ENCODE measurements around the gene PCSK4. TPM values are rescaled to one million over a fixed set of nuclear protein-coding genes. Genes with fewer than 3 reads are reported as not detected.

The PCSK4 gene
- polyA plus RNA-seq, 4 donors, result 4.5 to 13.0 (median 8.8) TPM

DNA sequence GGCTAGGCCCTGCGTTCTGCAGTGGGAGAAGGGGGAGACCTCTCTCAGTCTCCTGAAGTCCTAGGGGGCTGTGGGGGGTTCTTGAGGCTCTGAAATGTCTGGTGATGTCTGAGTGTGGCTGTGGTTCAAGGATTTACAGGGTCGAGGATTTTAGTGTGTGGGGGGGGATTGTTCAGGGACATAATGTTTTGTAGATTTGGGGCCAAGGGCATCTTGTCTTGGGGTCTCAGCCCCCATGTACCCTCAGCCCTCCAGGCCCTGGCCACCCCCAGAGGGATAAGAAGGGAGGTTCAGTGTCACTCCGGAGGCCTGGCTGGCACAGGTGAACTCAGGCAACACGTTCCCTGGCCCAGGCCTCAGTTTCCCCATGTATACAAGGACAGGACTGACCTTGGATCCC is 42.6 kb downstream of the PCSK4 start:
- H3K27me3 ChIP-seq (ENCODE audit: control insufficient read depth in 3 of 3, insufficient read depth in 3 of 3, low read length in 3 of 3), result peaks cover 18 to 70% (median 49%) of the 10 kb centered on the region in 3 donors
- DNase-seq (no peak), FAIRE-seq (no peak)
- H3K9me3 ChIP-seq (ENCODE audit: control insufficient read depth in 2 of 2, insufficient read depth in 1 of 2, low read depth in 1 of 2, low read length in 1 of 2), result no peaks in the 10 kb centered on the region
- H3K4me1 ChIP-seq (ENCODE audit: control insufficient read depth in 3 of 3, insufficient read depth in 2 of 3, low read depth in 1 of 3, low read length in 2 of 3), result peaks cover 0 to 21% (median 2%) of the 10 kb centered on the region in 3 donors
- H3K36me3 ChIP-seq (ENCODE audit: control insufficient read depth in 3 of 3, insufficient read depth in 2 of 3, low read depth in 1 of 3, low read length in 3 of 3), result peaks cover 0 to 10% (median under 1%) of the 10 kb centered on the region in 3 donors
- H3K4me3 ChIP-seq (ENCODE audit: low read depth in 1 of 3, low read length in 3 of 3), result no peak overlapping the region
- 10 to 23% (median 19%) methylated on average over 4 of the region's 4 CpGs for WGBS, 3 donors
- H3K27ac ChIP-seq (ENCODE audit: low read depth in 1 of 3, low read length in 2 of 3), result no peak overlapping the region

DNA sequence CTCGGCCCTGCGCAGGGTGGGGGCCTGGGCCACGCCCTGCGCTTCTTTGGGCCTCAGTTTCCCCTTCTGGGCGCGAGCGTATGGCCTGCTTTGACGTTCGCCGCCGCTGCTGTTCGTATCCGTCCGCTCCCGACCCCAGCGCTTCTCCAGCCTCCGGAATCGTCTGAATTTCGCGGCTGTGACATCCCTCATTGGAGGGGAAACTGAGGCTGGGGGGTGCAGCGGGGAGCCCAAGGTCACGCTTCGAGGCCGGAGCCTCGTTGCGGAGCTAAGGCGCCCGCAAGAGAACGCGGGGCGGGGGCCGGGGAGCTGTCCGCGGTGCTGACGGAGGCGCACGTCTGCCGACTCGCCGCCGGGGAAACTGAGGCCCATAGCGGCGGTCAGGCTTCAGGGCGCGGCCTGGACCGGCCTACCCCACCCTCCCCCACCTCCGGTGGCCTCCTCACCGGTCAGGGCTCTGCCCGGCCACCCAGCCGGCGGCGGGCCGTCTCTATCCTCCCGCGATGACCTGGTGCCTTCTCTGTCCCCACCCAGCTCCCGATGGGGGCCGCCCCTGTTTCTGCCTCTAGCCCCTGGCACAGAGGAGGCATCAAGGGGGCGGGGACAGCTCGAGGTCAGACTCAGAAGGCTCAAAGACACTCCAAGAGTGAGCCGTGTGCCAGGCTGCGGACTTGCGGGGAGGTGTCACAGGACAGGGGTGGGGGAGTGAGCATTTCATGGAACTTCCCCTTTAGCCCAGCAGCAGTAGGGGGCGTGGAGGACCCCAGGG is 43.3 kb downstream of the PCSK4 start:
- H3K4me3 ChIP-seq (ENCODE audit: low read depth in 1 of 3, low read length in 3 of 3), result no peak overlapping the region

DNA sequence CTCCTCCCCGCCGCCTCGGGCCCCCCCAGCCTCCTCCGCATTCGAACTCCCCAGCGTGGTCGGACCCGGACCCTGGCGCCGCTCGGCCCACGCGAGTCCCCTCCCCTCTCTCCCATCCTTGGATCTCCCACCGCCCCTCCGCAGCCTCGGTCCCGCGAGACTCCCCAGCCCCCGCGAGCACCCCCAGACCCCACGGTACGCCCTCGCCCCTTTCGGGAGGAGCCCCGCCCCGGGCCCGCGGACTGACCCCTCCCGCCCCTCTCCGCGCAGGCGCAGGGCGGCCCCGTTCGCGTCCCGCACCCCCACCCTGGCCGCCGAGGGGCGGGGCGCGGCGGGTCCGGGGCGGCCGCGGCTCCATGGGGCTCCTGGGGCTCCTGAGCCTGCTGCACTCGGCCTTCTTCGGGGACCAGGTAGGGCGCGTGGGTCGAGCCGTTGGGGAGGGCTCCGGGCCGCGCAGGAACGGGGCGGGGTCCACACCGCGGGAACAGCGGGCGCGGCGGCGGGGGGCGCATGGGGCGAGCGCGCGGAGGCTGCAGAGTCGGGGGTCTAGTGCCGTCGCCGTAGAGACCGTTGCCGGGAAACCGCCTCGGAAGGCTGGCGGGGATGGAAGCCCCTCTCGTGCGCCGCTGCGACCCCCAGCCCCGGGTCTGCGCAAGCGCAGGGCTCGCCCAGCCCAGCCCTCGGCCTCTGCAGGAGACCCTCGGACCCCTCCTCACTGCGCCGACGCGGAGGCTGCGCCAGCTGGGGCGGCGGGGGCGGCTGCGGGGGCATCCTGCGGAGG is 44.0 kb downstream of the PCSK4 start:
- Histone ChIP-seq H3K27me3 (ENCODE audit: control insufficient read depth in 3 of 3, insufficient read depth in 3 of 3, low read length in 3 of 3) (peaks cover 7 to 56% (median 40%) of the 10 kb centered on the region in 3 donors), H3K4me1 (ENCODE audit: control insufficient read depth in 3 of 3, insufficient read depth in 2 of 3, low read depth in 1 of 3, low read length in 2 of 3) (peaks cover 0 to 21% (median 2%) of the 10 kb centered on the region in 3 donors), H3K4me3 (ENCODE audit: low read depth in 1 of 3, low read length in 3 of 3) (peak overlapping the region; percentile 12 to 39 (median 19)), H3K27ac (ENCODE audit: low read depth in 1 of 3, low read length in 2 of 3) (no peak overlapping the region), H3K36me3 (ENCODE audit: control insufficient read depth in 3 of 3, insufficient read depth in 2 of 3, low read depth in 1 of 3, low read length in 3 of 3) (peaks cover 0 to 23% (median 6%) of the 10 kb centered on the region in 3 donors), H3K9me3 (ENCODE audit: control insufficient read depth in 2 of 2, insufficient read depth in 1 of 2, low read depth in 1 of 2, low read length in 1 of 2) (no peaks in the 10 kb centered on the region)
- DNase-seq (no peak), FAIRE-seq (no peak)
- 2 to 3% (median 3%) methylated on average over 37 to 99 of the region's 99 CpGs for WGBS, 3 donors

More for the DNA sequence above, 43.3 kb downstream of the PCSK4 start:
- peaks cover 0 to 21% (median 2%) of the 10 kb centered on the region in 3 donors for H3K4me1 ChIP-seq (ENCODE audit: control insufficient read depth in 3 of 3, insufficient read depth in 2 of 3, low read depth in 1 of 3, low read length in 2 of 3)
- no peak overlapping the region for H3K27ac ChIP-seq (ENCODE audit: low read depth in 1 of 3, low read length in 2 of 3)
- FAIRE-seq (no peak), DNase-seq (no peak)
- peaks cover 0 to 15% (median 5%) of the 10 kb centered on the region in 3 donors for H3K36me3 ChIP-seq (ENCODE audit: control insufficient read depth in 3 of 3, insufficient read depth in 2 of 3, low read depth in 1 of 3, low read length in 3 of 3)
- 1 to 4% (median 3%) methylated on average over 40 to 63 of the region's 63 CpGs for WGBS, 3 donors
- H3K9me3 ChIP-seq (ENCODE audit: control insufficient read depth in 2 of 2, insufficient read depth in 1 of 2, low read depth in 1 of 2, low read length in 1 of 2), result no peaks in the 10 kb centered on the region
- H3K27me3 ChIP-seq (ENCODE audit: control insufficient read depth in 3 of 3, insufficient read depth in 3 of 3, low read length in 3 of 3), result peaks cover 14 to 64% (median 43%) of the 10 kb centered on the region in 3 donors

DNA sequence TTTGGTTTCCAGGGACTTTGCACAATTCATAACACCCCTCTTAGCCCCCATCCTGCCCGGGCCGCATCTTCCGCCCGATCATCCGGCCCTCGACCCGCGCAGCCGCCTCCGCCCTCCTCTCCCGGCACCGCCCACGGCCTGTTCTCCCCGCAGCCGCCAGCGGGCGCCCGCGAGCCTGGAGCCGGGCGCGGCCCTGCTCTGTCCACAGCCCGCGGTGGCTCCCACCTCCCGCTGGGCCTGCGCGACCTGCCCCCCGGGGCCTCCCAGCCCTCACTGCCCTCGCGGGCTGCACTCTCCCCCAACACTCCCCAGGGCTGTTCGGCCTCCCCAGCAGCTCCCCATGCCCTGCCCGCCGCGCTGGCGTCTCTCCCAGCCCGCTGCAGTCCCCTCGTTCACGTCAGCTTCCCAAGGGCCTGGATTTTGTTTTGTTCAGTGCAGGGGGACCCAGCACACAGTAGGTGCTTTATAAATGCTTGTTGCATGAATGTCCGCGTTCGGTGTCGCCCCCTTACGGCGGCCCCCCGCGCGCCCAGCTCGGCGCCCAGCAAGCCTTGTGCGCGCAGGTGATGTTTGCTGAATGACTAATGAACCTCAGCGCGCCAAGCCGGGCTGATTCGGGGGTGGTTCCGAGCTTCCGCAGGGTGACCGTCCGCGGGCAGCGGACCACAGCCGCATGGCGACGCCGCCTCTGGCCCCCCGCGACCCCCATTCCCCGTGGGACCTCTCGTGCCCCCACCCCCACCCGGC is 44.8 kb downstream of the PCSK4 start:
- H3K27ac ChIP-seq (ENCODE audit: low read depth in 1 of 3, low read length in 2 of 3), result peak overlapping the region in 2 of 3 donors; percentile 17 to 21
- FAIRE-seq (no peak), DNase-seq (peak; percentile 72 to 89)
- peaks cover 3 to 31% (median 14%) of the 10 kb centered on the region in 3 donors for H3K36me3 ChIP-seq (ENCODE audit: control insufficient read depth in 3 of 3, insufficient read depth in 2 of 3, low read depth in 1 of 3, low read length in 3 of 3)
- H3K27me3 ChIP-seq (ENCODE audit: control insufficient read depth in 3 of 3, insufficient read depth in 3 of 3, low read length in 3 of 3), result peaks cover 3 to 49% (median 32%) of the 10 kb centered on the region in 3 donors
- no peaks in the 10 kb centered on the region for H3K9me3 ChIP-seq (ENCODE audit: control insufficient read depth in 2 of 2, insufficient read depth in 1 of 2, low read depth in 1 of 2, low read length in 1 of 2)
- WGBS, 3 donors, result 1 to 2% (median 2%) methylated on average over 48 to 70 of the region's 70 CpGs
- peaks cover 0 to 21% (median 2%) of the 10 kb centered on the region in 3 donors for H3K4me1 ChIP-seq (ENCODE audit: control insufficient read depth in 3 of 3, insufficient read depth in 2 of 3, low read depth in 1 of 3, low read length in 2 of 3)
- H3K4me3 ChIP-seq (ENCODE audit: low read depth in 1 of 3, low read length in 3 of 3), result peak overlapping the region; percentile 5 to 40 (median 39)

DNA sequence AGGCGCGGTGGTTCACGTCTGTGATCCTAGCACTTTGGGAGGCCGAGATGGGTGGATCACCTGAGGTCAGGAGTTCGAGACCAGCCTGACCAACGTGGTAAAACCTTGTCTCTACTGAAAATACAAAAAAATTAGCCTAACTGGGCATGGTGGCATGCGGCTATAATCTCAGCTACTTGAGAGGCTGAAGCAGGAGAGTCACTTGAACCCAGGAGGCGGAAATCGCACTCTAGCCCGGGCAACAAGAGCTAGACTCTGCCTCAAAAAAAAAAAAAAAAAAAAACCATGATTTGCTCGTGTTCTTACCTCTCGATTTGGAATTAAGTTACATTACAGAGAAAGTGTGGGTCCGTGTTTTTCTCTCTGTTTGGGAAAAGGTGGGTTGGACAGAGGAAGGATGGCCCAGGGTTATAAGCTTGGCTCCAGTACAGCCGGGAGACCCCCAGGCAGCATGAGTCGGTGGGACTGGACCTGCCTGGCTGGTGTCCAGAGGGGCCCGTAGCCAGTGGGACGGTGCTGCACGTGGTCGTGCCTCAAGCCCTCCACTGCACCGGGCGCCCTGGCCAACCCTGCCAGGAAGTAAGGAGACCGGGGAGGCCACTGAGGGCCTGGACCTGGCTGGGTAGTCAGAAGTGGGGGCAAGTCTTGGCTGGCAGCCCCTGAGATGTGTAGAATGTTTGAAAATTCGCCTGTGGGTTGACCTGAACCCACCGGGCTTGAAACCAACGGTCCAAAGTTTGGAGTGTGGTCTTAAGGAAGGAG is 48.3 kb downstream of the PCSK4 start:
- peaks cover 3 to 44% (median 17%) of the 10 kb centered on the region in 3 donors for H3K36me3 ChIP-seq (ENCODE audit: control insufficient read depth in 3 of 3, insufficient read depth in 2 of 3, low read depth in 1 of 3, low read length in 3 of 3)
- no peaks in the 10 kb centered on the region for H3K9me3 ChIP-seq (ENCODE audit: control insufficient read depth in 2 of 2, insufficient read depth in 1 of 2, low read depth in 1 of 2, low read length in 1 of 2)
- peaks cover 0 to 32% (median 4%) of the 10 kb centered on the region in 3 donors for H3K4me1 ChIP-seq (ENCODE audit: control insufficient read depth in 3 of 3, insufficient read depth in 2 of 3, low read depth in 1 of 3, low read length in 2 of 3)
- H3K27me3 ChIP-seq (ENCODE audit: control insufficient read depth in 3 of 3, insufficient read depth in 3 of 3, low read length in 3 of 3), result peaks cover 0 to 17% (median 4%) of the 10 kb centered on the region in 3 donors
- no peak overlapping the region for H3K27ac ChIP-seq (ENCODE audit: low read depth in 1 of 3, low read length in 2 of 3)
- no peak overlapping the region for H3K4me3 ChIP-seq (ENCODE audit: low read depth in 1 of 3, low read length in 3 of 3)
- FAIRE-seq, result no peak
- WGBS, 3 donors, result 85 to 89% (median 86%) methylated on average over 25 of the region's 25 CpGs
- DNase-seq, result no peak

DNA sequence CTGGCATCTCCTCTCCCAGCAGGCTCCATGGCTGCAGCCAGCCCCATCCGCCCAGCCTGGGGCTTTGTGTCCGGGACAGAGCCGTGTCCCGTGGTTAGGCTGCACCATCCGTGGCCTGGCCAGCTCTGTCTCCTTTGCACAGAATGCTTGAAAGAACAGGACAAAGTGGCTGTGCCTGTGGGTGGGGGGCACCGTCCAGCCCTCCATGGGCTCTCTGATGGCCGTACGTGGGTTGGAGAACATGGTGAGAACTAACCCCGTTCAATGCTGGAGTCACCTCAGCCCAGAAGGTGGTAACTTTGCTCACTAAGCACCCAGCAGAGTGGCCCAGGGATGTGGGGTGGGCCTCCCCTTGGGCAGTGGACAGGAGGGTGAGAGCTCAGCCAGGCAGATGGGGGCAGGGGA is 49.1 kb downstream of the PCSK4 start:
- DNase-seq, result no peak
- H3K36me3 ChIP-seq (ENCODE audit: control insufficient read depth in 3 of 3, insufficient read depth in 2 of 3, low read depth in 1 of 3, low read length in 3 of 3), result peaks cover 3 to 51% (median 17%) of the 10 kb centered on the region in 3 donors
- no peak for FAIRE-seq
- peaks cover 0 to 28% (median 4%) of the 10 kb centered on the region in 3 donors for H3K4me1 ChIP-seq (ENCODE audit: control insufficient read depth in 3 of 3, insufficient read depth in 2 of 3, low read depth in 1 of 3, low read length in 2 of 3)
- peaks cover 0 to 9% (median 0%) of the 10 kb centered on the region in 3 donors for H3K27me3 ChIP-seq (ENCODE audit: control insufficient read depth in 3 of 3, insufficient read depth in 3 of 3, low read length in 3 of 3)
- WGBS, 3 donors, result 85 to 91% (median 90%) methylated on average over 9 of the region's 9 CpGs
- H3K27ac ChIP-seq (ENCODE audit: low read depth in 1 of 3, low read length in 2 of 3), result no peak overlapping the region
- no peaks in the 10 kb centered on the region for H3K9me3 ChIP-seq (ENCODE audit: control insufficient read depth in 2 of 2, insufficient read depth in 1 of 2, low read depth in 1 of 2, low read length in 1 of 2)
- no peak overlapping the region for H3K4me3 ChIP-seq (ENCODE audit: low read depth in 1 of 3, low read length in 3 of 3)

DNA sequence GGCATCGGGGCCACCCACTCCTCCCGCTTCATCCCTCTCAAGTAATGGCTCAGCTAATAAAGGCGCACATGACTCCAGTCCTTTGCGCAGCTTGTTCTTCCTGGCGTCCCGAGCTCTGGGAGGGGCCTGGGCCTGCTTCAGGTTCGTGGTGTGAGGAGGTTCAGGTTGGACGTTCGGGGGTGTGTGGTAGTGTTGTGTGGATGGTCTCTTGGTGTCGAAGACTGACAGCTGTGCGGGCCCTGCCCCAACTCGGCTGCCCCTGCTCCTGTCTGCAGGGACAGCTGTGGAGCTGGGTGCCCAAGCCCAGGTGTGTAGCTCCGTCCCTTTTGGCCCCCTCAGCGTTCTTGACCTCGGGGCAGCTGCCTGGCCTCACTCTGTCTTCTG is 49.7 kb downstream of the PCSK4 start:
- Histone ChIP-seq H3K27ac (ENCODE audit: low read depth in 1 of 3, low read length in 2 of 3) (no peak overlapping the region), H3K27me3 (ENCODE audit: control insufficient read depth in 3 of 3, insufficient read depth in 3 of 3, low read length in 3 of 3) (peaks cover 0 to 4% (median 0%) of the 10 kb centered on the region in 3 donors), H3K4me3 (ENCODE audit: low read depth in 1 of 3, low read length in 3 of 3) (no peak overlapping the region), H3K36me3 (ENCODE audit: control insufficient read depth in 3 of 3, insufficient read depth in 2 of 3, low read depth in 1 of 3, low read length in 3 of 3) (peaks cover 3 to 55% (median 17%) of the 10 kb centered on the region in 3 donors), H3K9me3 (ENCODE audit: control insufficient read depth in 2 of 2, insufficient read depth in 1 of 2, low read depth in 1 of 2, low read length in 1 of 2) (no peaks in the 10 kb centered on the region), H3K4me1 (ENCODE audit: control insufficient read depth in 3 of 3, insufficient read depth in 2 of 3, low read depth in 1 of 3, low read length in 2 of 3) (peaks cover 0 to 26% (median 2%) of the 10 kb centered on the region in 3 donors)
- WGBS, 3 donors, result 83 to 89% (median 84%) methylated on average over 13 to 15 of the region's 15 CpGs
- FAIRE-seq (no peak), DNase-seq (no peak)
